Calu3 (cell line): Measurements from ENCODE around the gene STPG2. TPM values are rescaled to one million over a fixed set of nuclear protein-coding genes. Genes with fewer than 3 reads are reported as not detected.

Experiments
- BruUV-seq: library from RNA; stranded (reverse); fragments of 400-500 nt; replicated peaks from 2 replicates; lab custom pipeline; 2021; lab: Mats Ljungman, UMichigan
- CTCF ChIA-PET: fragments of 300-600 bp; sonication (Branson Sonifier 250); formaldehyde crosslinking; loops from one replicate; lab custom pipeline; 2022; ENCODE audit warnings: antibody characterized with exemption; lab: Charles Lee
- DNase-seq: peaks from one replicate; pipeline ENCODE4 v3.0.0; 2022
- H3K27ac Mint-ChIP-seq: one replicate; pipeline ENCODE4 v1.8.0; 2022; ENCODE audit warnings: mixed read lengths; ENCODE audit not compliant: unreplicated experiment
- H3K27me3 Mint-ChIP-seq: one replicate; pipeline ENCODE4 v1.8.0; 2022; ENCODE audit warnings: mixed read lengths; ENCODE audit not compliant: unreplicated experiment
- H3K36me3 Mint-ChIP-seq: one replicate; pipeline ENCODE4 v1.8.0; 2022; ENCODE audit warnings: mild to moderate bottlenecking, moderate library complexity, mixed read lengths; ENCODE audit not compliant: insufficient read depth, unreplicated experiment
- H3K4me1 Mint-ChIP-seq: one replicate; pipeline ENCODE4 v1.8.0; 2022; ENCODE audit warnings: mild to moderate bottlenecking, low read depth, mixed read lengths; ENCODE audit not compliant: unreplicated experiment
- H3K4me3 Mint-ChIP-seq: one replicate; pipeline ENCODE4 v1.8.0; 2022; ENCODE audit warnings: mild to moderate bottlenecking, low read depth, moderate library complexity, mixed read lengths; ENCODE audit not compliant: unreplicated experiment
- H3K9me3 Mint-ChIP-seq: one replicate; pipeline ENCODE4 v1.8.0; 2022; ENCODE audit warnings: low read depth, mixed read lengths; ENCODE audit not compliant: unreplicated experiment
- CTCF ChIP-seq: fragments of 200-600 bp; IDR thresholded peaks from one replicate; pipeline ENCODE4 v1.8.0; 2022; ENCODE audit warnings: antibody characterized with exemption; ENCODE audit not compliant: unreplicated experiment
- intact Hi-C: fragments of 100-400 bp; cut with micrococcal nuclease; formaldehyde crosslinking; loops from one replicate; pipeline ENCODE4 v1.10.0; 2022; ENCODE audit not compliant: unreplicated experiment
- total RNA-seq: library from RNA; stranded (reverse); gene quantifications from 2 replicates; pipeline ENCODE4 v1.2.3, GENCODE V29; 2022

STPG2 gene
- total RNA-seq, 1 experiment from 2014 or later: not detected

GRCh38 chr4:98162696-98163095 is 19.4 kb upstream of the STPG2 start:
- intact Hi-C loops: no loop called here
- no peak overlapping the region for H3K27ac Mint-ChIP-seq
- no peak for DNase-seq
- H3K9me3 Mint-ChIP-seq: no peaks in the 10 kb centered on the region
- H3K36me3 Mint-ChIP-seq: no peaks in the 10 kb centered on the region
- no peaks in the 10 kb centered on the region for H3K27me3 Mint-ChIP-seq
- H3K4me1 Mint-ChIP-seq: peaks cover 21% of the 10 kb centered on the region
- H3K4me3 Mint-ChIP-seq: no peak overlapping the region
- TF ChIP-seq CTCF: no peak
- BruUV-seq: no TSS peak
- CTCF ChIA-PET: no interaction called here

- TF ChIP-seq CTCF: no peak
- Mint-ChIP-seq H3K4me3 (no peak overlapping the region), H3K4me1 (no peaks in the 10 kb centered on the region), H3K27me3 (no peaks in the 10 kb centered on the region), H3K9me3 (no peaks in the 10 kb centered on the region), H3K36me3 (no peaks in the 10 kb centered on the region), H3K27ac (no peak overlapping the region)
- intact Hi-C loops: no loop called here
- DNase-seq: no peak
- CTCF ChIA-PET: no interaction called here
- BruUV-seq: no TSS peak
Observed at GRCh38 chr4:98151145-98151924, 8.1 kb upstream of the STPG2 start.

- intact Hi-C loops: no loop called here
- TF ChIP-seq CTCF: peak; percentile 8
- no TSS peak for BruUV-seq
- H3K36me3 Mint-ChIP-seq: no peaks in the 10 kb centered on the region
- no peaks in the 10 kb centered on the region for H3K4me1 Mint-ChIP-seq
- no peak overlapping the region for H3K4me3 Mint-ChIP-seq
- H3K27me3 Mint-ChIP-seq: no peaks in the 10 kb centered on the region
- no peak for DNase-seq
- H3K9me3 Mint-ChIP-seq: no peaks in the 10 kb centered on the region
- no peak overlapping the region for H3K27ac Mint-ChIP-seq
- CTCF ChIA-PET: interaction anchor here (0.8 kb wide), 1 partner anchor 993 kb away, joined by 3 read pairs; no protein-coding TSS in a partner anchor
Observed at GRCh38 chr4:98150092-98150761, 7.0 kb upstream of the STPG2 start.

GRCh38 chr4:98148856-98149255 is 5.6 kb upstream of the STPG2 start:
- TF ChIP-seq CTCF: no peak
- Mint-ChIP-seq H3K27me3 (no peaks in the 10 kb centered on the region), H3K4me1 (no peaks in the 10 kb centered on the region), H3K4me3 (no peak overlapping the region), H3K9me3 (no peaks in the 10 kb centered on the region), H3K36me3 (no peaks in the 10 kb centered on the region), H3K27ac (no peak overlapping the region)
- CTCF ChIA-PET: no interaction called here
- intact Hi-C loops: loop anchor here (10.0 kb wide), 1 partner anchor 906 kb away; no protein-coding TSS in a partner anchor
- no TSS peak for BruUV-seq
- no peak for DNase-seq
